ENCODE results near the gene GRIN2A.

GRIN2A gene

DNA sequence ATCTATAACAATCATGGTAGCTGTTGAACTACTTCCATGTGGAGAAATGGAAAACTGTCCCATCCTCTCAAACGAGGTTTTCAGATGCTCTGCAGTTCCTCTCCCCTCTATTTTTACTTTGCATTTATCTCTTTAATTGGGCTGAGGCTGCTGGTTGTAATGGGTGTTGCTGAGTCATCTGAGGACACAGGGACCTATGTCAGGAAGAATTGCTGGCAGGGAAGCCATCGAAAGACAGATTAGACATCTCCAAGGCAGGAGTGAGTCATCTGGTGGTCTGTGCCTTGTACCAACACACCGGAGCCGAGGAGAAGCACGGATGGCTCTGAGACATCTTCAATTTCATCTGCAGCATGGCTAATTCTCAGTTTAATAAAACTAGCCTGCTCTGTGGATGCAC, 394.5 kb downstream of the GRIN2A start:
- no peaks in the 10 kb centered on the region for H3K27me3 ChIP-seq (replicated peaks; ENCODE audit: control insufficient read depth, insufficient read depth, low read length)
- TF ChIP-seq, protein P1, sequence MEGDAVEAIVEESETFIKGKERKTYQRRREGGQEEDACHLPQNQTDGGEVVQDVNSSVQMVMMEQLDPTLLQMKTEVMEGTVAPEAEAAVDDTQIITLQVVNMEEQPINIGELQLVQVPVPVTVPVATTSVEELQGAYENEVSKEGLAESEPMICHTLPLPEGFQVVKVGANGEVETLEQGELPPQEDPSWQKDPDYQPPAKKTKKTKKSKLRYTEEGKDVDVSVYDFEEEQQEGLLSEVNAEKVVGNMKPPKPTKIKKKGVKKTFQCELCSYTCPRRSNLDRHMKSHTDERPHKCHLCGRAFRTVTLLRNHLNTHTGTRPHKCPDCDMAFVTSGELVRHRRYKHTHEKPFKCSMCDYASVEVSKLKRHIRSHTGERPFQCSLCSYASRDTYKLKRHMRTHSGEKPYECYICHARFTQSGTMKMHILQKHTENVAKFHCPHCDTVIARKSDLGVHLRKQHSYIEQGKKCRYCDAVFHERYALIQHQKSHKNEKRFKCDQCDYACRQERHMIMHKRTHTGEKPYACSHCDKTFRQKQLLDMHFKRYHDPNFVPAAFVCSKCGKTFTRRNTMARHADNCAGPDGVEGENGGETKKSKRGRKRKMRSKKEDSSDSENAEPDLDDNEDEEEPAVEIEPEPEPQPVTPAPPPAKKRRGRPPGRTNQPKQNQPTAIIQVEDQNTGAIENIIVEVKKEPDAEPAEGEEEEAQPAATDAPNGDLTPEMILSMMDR (IDR thresholded peaks at IDR 0.05; ENCODE audit: insufficient read depth, low read length, poor library complexity, severe bottlenecking), result no peak
- no peak for DNase-seq (ENCODE audit: extremely low read depth, insufficient read length)
- no peaks in the 10 kb centered on the region for H3K36me3 ChIP-seq (ENCODE audit: control insufficient read depth, insufficient read depth, low read length)
- no peak overlapping the region for H3K4me3 ChIP-seq (replicated peaks; ENCODE audit: low read depth, low read length)

DNA sequence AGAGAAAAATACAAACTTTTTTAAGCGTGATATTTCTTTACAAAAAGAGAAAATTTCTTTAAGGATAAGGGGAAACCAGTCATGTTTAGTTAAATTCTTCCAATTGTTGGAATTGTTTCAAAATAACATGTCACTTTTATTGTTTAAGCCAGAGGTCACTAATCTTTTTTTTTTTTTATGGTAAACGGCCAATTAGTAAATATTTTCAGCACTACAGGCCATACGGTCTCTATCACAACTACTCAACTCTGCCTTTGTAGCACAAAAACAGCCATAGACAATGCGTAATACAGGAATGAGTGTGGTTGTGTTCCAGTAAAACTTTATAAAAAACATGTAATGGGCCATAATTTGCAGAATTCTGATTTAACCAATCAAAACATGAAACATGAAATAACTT, 401.4 kb downstream of the GRIN2A start:
- H3K27me3 ChIP-seq (replicated peaks; ENCODE audit: control insufficient read depth, insufficient read depth, low read length), result no peaks in the 10 kb centered on the region; the same call in 1 of the 2 replicates
- no peaks in the 10 kb centered on the region for H3K36me3 ChIP-seq (ENCODE audit: control insufficient read depth, insufficient read depth, low read length)
- TF ChIP-seq, protein P1 (IDR thresholded peaks at IDR 0.05; ENCODE audit: insufficient read depth, low read length, poor library complexity, severe bottlenecking), result no peak
- H3K4me3 ChIP-seq (replicated peaks; ENCODE audit: low read depth, low read length), result no peak overlapping the region
- DNase-seq (ENCODE audit: extremely low read depth, insufficient read length), result no peak

DNA sequence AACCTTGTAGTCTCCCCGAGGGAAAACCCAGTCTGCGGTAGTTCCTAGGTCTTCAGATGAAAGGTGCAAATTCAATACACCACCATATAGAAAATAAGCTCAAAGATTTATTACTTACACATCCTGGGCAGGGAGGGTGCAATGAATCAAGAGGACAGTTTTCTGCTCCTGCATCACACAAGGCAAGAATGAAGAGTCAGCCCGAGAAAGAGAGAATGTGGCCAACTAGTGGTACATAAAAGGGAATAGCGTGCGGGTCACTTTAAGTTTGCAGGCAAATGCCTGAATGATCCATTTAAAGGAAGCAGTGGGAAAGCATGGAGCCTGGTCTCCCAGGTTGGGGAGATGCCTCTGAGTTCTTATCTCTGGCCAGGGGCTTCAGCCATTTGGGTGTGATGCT, 403.4 kb downstream of the GRIN2A start:
- H3K27me3 ChIP-seq (replicated peaks; ENCODE audit: control insufficient read depth, insufficient read depth, low read length), result no peaks in the 10 kb centered on the region; the same call in 1 of the 2 replicates
- no peak for DNase-seq (ENCODE audit: extremely low read depth, insufficient read length)
- H3K4me3 ChIP-seq (replicated peaks; ENCODE audit: low read depth, low read length), result no peak overlapping the region
- TF ChIP-seq, protein P1 (IDR thresholded peaks at IDR 0.05; ENCODE audit: insufficient read depth, low read length, poor library complexity, severe bottlenecking), result no peak
- H3K36me3 ChIP-seq (ENCODE audit: control insufficient read depth, insufficient read depth, low read length), result no peaks in the 10 kb centered on the region

DNA sequence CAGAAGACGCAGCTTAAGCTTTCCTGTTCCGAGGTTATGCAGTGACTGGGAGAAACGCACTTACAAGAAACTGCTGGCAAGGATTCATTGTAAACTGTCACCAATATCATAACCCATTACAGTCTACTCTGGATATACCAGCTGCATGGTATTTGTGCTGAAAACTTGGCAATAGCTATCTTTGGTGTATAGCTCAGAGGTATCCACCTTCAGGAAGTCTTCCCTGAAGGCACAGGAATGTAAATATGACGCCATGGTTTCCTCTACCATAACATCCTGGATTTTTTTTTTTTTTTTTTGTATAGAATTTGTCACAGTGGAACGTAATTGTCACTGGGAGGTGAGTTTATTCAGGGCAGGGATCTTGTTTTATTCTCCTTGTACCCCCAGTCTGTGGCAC, 406.2 kb downstream of the GRIN2A start:
- H3K4me3 ChIP-seq (replicated peaks; ENCODE audit: low read depth, low read length), result no peak overlapping the region

DNA sequence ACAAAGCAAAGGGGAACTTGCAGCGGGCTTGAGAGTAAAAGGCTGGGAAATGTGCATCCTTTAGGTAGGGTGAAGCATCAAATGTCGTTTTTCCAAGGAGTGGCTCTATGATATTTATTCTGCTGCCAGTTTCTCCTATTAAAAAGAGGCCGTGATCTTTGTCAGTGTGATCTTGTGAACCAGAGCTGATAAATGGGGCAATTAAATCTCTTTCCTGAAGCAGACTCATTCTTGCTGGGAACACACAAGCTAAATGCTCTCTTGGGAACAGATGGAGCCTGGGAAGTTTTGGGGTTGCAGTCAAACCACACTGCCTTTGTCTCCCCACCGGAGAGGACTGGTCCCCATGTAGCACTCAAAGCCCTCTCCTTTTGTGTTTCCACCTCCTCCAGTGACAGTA, 408.9 kb downstream of the GRIN2A start:
- TF ChIP-seq, protein P1 (IDR thresholded peaks at IDR 0.05; ENCODE audit: insufficient read depth, low read length, poor library complexity, severe bottlenecking), result no peak
- Histone ChIP-seq H3K27me3 (replicated peaks; ENCODE audit: control insufficient read depth, insufficient read depth, low read length) (no peaks in the 10 kb centered on the region; the same call in none of the 2 replicates), H3K36me3 (ENCODE audit: control insufficient read depth, insufficient read depth, low read length) (no peaks in the 10 kb centered on the region), H3K4me3 (replicated peaks; ENCODE audit: low read depth, low read length) (no peak overlapping the region)
- no peak for DNase-seq (ENCODE audit: extremely low read depth, insufficient read length)

More for the DNA sequence above, 406.2 kb downstream of the GRIN2A start:
- TF ChIP-seq, protein P1 (IDR thresholded peaks at IDR 0.05; ENCODE audit: insufficient read depth, low read length, poor library complexity, severe bottlenecking), result no peak
- Histone ChIP-seq H3K27me3 (replicated peaks; ENCODE audit: control insufficient read depth, insufficient read depth, low read length) (no peaks in the 10 kb centered on the region; the same call in none of the 2 replicates), H3K36me3 (ENCODE audit: control insufficient read depth, insufficient read depth, low read length) (no peaks in the 10 kb centered on the region)
- no peak for DNase-seq (ENCODE audit: extremely low read depth, insufficient read length)
